Hepatocyte (in vitro differentiated cells): Measurements from ENCODE around the gene SUN2. TPM values are rescaled to one million over a fixed set of nuclear protein-coding genes. Genes with fewer than 3 reads are reported as not detected.

Experiments
- DNase-seq: peaks from one replicate; pipeline ENCODE4 v3.0.0-alpha.2; 2016; ENCODE audit warnings: low spot score
- H2AFZ ChIP-seq: fragments of 200-600 bp; sonication (generic); 2 replicates; pipeline ENCODE4 v1.6.0; 2016; ENCODE audit warnings: antibody characterized with exemption, mild to moderate bottlenecking
- H3K27ac ChIP-seq: fragments of 200-600 bp; sonication (generic); 2 replicates; pipeline ENCODE4 v1.5.1; 2016; ENCODE audit warnings: mild to moderate bottlenecking
- H3K27me3 ChIP-seq: fragments of 200-600 bp; sonication (generic); 2 replicates; pipeline ENCODE4 v1.6.1; 2016
- H3K36me3 ChIP-seq: fragments of 200-600 bp; sonication (generic); replicated peaks from 2 replicates; pipeline ENCODE4 v1.5.1; 2016; ENCODE audit warnings: low read depth; ENCODE audit not compliant: insufficient read depth
- H3K4me1 ChIP-seq: fragments of 200-600 bp; sonication (generic); 2 replicates; pipeline ENCODE4 v1.5.1; 2016; ENCODE audit warnings: mild to moderate bottlenecking, moderate library complexity; ENCODE audit not compliant: insufficient read depth
- H3K4me2 ChIP-seq: fragments of 200-600 bp; sonication (generic); 2 replicates; pipeline ENCODE4 v1.6.0; 2016
- H3K4me3 ChIP-seq: fragments of 200-600 bp; sonication (generic); 2 replicates; pipeline ENCODE4 v1.5.1; 2016; ENCODE audit warnings: mild to moderate bottlenecking
- H3K79me2 ChIP-seq: fragments of 200-600 bp; sonication (generic); 2 replicates; pipeline ENCODE4 v1.6.0; 2017; ENCODE audit warnings: mild to moderate bottlenecking
- H3K9me2 ChIP-seq: fragments of 200-600 bp; sonication (generic); replicated peaks from 2 replicates; pipeline ENCODE4 v1.6.0; 2017; ENCODE audit warnings: mild to moderate bottlenecking; ENCODE audit not compliant: insufficient read depth
- H3K9me3 ChIP-seq: fragments of 200-600 bp; sonication (generic); 2 replicates; pipeline ENCODE4 v1.5.1; 2016; ENCODE audit warnings: low read depth, mild to moderate bottlenecking
- H4K20me1 ChIP-seq: fragments of 200-600 bp; sonication (generic); 2 replicates; pipeline ENCODE4 v1.6.0; 2016; ENCODE audit warnings: mild to moderate bottlenecking; ENCODE audit not compliant: insufficient read depth, poor library complexity, severe bottlenecking
- EZH2 ChIP-seq: fragments of 200-600 bp; sonication (generic); IDR thresholded peaks from 2 replicates; pipeline ENCODE4 v1.6.1; 2016; ENCODE audit warnings: antibody characterized with exemption, mild to moderate bottlenecking, borderline replicate concordance
- EZH2phosphoT487 ChIP-seq: fragments of 200-600 bp; sonication (generic); IDR thresholded peaks from one replicate; pipeline ENCODE4 v1.6.1; 2018; ENCODE audit warnings: antibody characterized with exemption, mild to moderate bottlenecking, low read depth, moderate library complexity; ENCODE audit not compliant: unreplicated experiment, severe bottlenecking
- WGBS: methylation state at CpG from one replicate; pipeline ENCODE4 v1.1.6; 2016; ENCODE audit warnings: low lambda C conversion rate; ENCODE audit errors: missing lambda C conversion rate; 5-methylcytosine and 5-hydroxymethylcytosine counted together
- polyA plus RNA-seq: library from polyadenylated mRNA; unstranded; fragments of >200 nt; fragmentation: Nextera tagmentation; extraction: Ambion mirVana; gene quantifications from 2 replicates; pipeline ENCODE4 v1.2.1, GENCODE V29; 2016
- total RNA-seq: library from RNA; depleted of rRNA; stranded (reverse); fragments of >200 nt; gene quantifications from 2 replicates; pipeline ENCODE4 v1.2.3, GENCODE V29; 2014
- TF ChIP-seq, protein P1 (sequence below): fragments of 200-600 bp; sonication (generic); IDR thresholded peaks from 2 replicates; pipeline ENCODE4 v1.5.1; 2016; ENCODE audit warnings: antibody characterized with exemption, mild to moderate bottlenecking; ENCODE audit not compliant: poor library complexity

Gene SUN2
- total and polyA plus RNA-seq, 2 experiments from 2014 or later: 56.1 to 70.8 TPM

- WGBS: 0% methylated on average over 25 of the region's 57 CpGs
- TF ChIP-seq EZH2 (no peak), EZH2phosphoT487 (no peak)
- TF ChIP-seq, protein P1, sequence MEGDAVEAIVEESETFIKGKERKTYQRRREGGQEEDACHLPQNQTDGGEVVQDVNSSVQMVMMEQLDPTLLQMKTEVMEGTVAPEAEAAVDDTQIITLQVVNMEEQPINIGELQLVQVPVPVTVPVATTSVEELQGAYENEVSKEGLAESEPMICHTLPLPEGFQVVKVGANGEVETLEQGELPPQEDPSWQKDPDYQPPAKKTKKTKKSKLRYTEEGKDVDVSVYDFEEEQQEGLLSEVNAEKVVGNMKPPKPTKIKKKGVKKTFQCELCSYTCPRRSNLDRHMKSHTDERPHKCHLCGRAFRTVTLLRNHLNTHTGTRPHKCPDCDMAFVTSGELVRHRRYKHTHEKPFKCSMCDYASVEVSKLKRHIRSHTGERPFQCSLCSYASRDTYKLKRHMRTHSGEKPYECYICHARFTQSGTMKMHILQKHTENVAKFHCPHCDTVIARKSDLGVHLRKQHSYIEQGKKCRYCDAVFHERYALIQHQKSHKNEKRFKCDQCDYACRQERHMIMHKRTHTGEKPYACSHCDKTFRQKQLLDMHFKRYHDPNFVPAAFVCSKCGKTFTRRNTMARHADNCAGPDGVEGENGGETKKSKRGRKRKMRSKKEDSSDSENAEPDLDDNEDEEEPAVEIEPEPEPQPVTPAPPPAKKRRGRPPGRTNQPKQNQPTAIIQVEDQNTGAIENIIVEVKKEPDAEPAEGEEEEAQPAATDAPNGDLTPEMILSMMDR: no peak
- peaks cover 37% of the 10 kb centered on the region for H3K4me1 ChIP-seq
- peak overlapping the region; percentile 88 for H3K4me2 ChIP-seq
- H3K9me2 ChIP-seq: no peaks in the 10 kb centered on the region
- no peaks in the 10 kb centered on the region for H3K9me3 ChIP-seq
- H2AFZ ChIP-seq: peak overlapping the region; percentile 23
- DNase-seq: no peak
- H3K79me2 ChIP-seq: peaks cover 50% of the 10 kb centered on the region
- peaks cover 9% of the 10 kb centered on the region for H4K20me1 ChIP-seq
- no peaks in the 10 kb centered on the region for H3K36me3 ChIP-seq
- H3K27me3 ChIP-seq: no peaks in the 10 kb centered on the region
- peak overlapping the region; percentile 90 for H3K4me3 ChIP-seq
- peak overlapping the region; percentile 100 for H3K27ac ChIP-seq
Observed at GRCh38 chr22:38700270-38700788, 55.5 kb downstream of the SUN2 start.

- no peaks in the 10 kb centered on the region for H3K27me3 ChIP-seq
- H3K27ac ChIP-seq: peak overlapping the region; percentile 100
Observed at GRCh38 chr22:38699784-38700183, 56.0 kb downstream of the SUN2 start.

GRCh38 chr22:38699143-38699542, 56.7 kb downstream of the SUN2 start:
- WGBS: 40% methylated on average over 5 of the region's 5 CpGs
- Histone ChIP-seq H3K9me2 (no peaks in the 10 kb centered on the region), H3K4me2 (peak overlapping the region; percentile 88), H3K79me2 (peaks cover 60% of the 10 kb centered on the region), H3K9me3 (no peaks in the 10 kb centered on the region), H3K4me3 (peak overlapping the region; percentile 90), H4K20me1 (peaks cover 9% of the 10 kb centered on the region), H3K27me3 (no peaks in the 10 kb centered on the region), H3K27ac (peak overlapping the region; percentile 100), H3K36me3 (no peaks in the 10 kb centered on the region), H2AFZ (no peak overlapping the region), H3K4me1 (peaks cover 35% of the 10 kb centered on the region)
- TF ChIP-seq, protein P1: no peak
- TF ChIP-seq EZH2: no peak
- no peak for TF ChIP-seq EZH2phosphoT487
- no peak for DNase-seq

More at GRCh38 chr22:38699784-38700183, 56.0 kb downstream of the SUN2 start:
- H3K4me2 ChIP-seq: peak overlapping the region; percentile 88
- H3K4me3 ChIP-seq: peak overlapping the region; percentile 90
- H3K79me2 ChIP-seq: peaks cover 54% of the 10 kb centered on the region
- peaks cover 34% of the 10 kb centered on the region for H3K4me1 ChIP-seq
- H3K9me2 ChIP-seq: no peaks in the 10 kb centered on the region
- 8% methylated on average over 6 of the region's 6 CpGs for WGBS
- H3K36me3 ChIP-seq: no peaks in the 10 kb centered on the region
- DNase-seq: peak; percentile 29
- no peak for TF ChIP-seq EZH2phosphoT487
- no peak for TF ChIP-seq EZH2
- TF ChIP-seq, protein P1: no peak
- peaks cover 9% of the 10 kb centered on the region for H4K20me1 ChIP-seq
- H3K9me3 ChIP-seq: no peaks in the 10 kb centered on the region
- H2AFZ ChIP-seq: peak overlapping the region; percentile 23
